GM18909 (cell line): ENCODE measurements around the gene GALP.
"Not testable (repeated sequence)": the region's sequence is repeated elsewhere in the genome, so short reads cannot be mapped to it uniquely, and the experiment has no call there.

Source experiments
- ATAC-seq: cut with Tn5 transposase; IDR thresholded peaks from one replicate; pipeline ENCODE4 v1.9.1; 2021; ENCODE audit warnings: mild to moderate bottlenecking; ENCODE audit not compliant: unreplicated experiment, poor library complexity

Gene GALP

DNA sequence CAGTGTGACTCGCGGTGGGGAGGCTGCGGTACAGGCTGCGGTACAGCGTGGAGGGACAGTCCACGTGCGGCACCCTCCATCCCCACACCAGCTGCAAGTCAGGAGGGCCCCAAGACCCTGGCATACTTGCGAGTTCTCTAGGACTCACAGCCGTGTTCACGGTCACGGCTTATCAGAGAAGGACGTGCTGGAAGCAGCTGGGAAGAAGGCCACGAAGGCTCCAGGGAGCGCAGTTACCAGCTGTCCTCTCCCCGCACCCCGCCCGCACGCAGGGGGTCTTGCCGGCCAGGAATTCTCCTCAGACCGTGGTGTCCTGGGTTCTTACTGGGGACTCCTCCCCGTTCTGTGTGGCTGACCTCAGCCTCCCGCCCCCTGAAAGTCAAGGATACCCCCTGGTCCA is 28.5 kb upstream of the GALP start:
- no peak for ATAC-seq

DNA sequence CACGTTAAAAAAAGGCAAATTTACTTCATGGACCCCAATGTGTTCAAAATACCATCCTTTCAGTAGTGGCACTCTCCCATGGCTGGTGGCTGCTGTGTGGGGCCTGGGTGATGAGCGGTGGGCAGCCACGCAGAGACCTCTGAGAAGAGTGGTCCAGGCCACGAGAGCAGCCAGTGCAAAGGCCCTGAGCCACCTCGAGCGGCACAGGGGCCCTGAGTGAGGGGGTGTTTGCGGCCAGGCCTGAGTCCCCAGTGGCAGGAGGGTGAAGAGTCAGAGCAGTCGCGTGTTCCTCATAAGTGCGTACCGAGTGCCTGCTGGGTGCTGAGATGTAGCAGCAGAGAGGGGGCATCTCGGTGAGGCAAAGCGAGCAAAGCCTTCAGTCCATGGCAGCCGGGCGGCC is 27.7 kb upstream of the GALP start:
- no peak for ATAC-seq

DNA sequence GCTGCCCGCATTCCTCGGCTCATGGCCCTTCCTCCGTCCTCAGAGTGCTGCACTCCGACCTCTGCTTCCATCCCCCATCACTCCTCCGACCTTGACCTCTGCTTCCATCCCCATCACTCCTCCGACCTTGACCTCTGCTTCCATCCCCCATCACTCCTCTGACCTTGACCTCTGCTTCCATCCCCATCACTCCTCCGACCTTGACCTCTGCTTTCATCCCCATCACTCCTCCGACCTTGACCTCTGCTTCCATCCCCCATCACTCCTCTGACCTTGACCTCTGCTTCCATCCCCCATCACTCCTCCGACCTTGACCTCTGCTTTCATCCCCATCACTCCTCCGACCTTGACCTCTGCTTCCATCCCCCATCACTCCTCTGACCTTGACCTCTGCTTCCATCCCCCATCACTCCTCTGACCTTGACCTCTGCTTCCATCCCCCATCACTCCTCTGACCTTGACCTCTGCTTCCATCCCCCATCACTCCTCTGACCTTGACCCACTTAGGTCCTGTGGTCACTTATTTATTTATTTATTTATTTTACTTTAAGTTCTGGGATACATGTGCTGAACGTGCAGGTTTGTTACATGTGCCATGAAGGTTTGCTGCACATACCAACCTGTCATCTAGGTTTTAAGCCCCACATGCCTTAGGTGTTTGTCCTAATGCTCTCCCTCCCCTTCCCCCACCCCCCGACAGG is 26.7 kb upstream of the GALP start:
- ATAC-seq, result not testable (repeated sequence)

DNA sequence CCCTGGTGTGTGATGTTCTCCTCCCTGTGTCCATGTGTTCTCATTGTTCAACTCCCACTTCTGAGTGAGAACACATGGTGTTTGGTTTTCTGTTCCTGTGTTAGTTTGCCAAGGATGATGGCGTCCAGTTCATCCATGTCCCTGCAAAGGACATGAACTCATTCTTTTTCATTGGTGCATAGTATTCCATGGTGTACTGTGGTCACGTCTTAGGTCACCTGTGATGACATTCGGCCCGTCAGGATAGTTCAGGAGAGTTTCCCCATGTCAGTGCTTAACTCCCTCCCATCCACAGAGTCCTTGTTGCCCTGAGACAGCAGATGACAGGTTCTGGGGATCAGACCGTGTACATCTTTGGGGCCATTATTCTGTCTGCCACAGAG is 26.2 kb upstream of the GALP start:
- ATAC-seq, result no peak

DNA sequence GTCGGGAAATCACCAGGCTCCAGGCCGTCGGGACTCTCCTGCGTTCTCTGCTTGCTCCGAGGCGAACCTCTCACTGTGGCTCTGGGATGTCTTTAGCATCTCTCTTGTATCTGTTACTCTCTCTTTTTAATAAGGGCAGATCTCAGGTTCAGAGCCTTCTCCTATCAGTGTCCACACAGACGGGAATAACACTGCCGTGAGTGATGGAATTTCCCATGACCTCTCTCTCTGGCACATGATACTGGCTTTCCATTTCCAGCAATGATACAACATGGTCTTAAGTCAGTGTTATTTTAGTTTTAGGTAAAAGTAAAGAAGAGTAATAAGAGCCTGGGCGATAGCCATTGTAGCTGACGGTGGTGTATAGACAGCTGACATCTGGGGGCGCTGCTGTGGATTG is 25.4 kb upstream of the GALP start:
- ATAC-seq, result no peak

DNA sequence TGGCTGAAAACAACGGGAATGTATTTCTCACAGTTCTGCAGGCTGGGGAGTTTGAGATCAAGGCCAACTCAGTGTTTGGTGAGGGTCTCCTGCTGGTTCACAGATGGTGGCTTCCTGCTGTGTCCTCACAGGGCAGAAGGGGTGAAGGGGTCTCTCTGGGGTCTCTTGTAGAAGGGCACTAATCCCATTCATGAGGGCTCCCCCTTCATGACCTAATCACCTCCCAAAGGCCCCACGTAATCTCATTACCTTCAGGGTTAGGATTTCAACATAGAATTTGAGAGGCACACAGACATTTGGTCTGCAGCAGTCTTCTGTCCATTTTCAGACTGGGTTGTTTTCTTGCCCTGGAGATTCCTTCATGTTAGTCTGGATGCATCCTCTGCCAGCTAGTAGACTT is 23.2 kb upstream of the GALP start:
- ATAC-seq, result no peak

DNA sequence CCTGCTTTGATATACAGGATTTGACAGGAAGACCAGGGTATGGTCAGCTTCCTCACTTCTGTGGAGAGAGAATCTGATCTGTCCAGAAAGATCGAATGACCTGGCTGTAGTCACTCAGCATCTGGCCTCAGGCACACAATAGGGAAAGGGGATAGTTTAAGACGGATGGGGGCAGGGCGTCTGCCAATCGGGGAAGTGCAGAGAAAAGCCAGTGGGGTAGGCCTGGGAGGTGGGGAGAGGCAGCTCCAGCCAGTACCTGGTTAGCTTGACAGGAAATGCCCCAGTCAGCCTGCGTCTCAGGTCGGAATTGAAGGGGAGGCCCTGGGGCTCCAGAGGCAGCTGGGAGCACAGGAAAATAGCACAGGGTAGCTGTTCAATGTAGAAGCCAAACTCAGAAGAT is 22.3 kb upstream of the GALP start:
- ATAC-seq, result no peak

DNA sequence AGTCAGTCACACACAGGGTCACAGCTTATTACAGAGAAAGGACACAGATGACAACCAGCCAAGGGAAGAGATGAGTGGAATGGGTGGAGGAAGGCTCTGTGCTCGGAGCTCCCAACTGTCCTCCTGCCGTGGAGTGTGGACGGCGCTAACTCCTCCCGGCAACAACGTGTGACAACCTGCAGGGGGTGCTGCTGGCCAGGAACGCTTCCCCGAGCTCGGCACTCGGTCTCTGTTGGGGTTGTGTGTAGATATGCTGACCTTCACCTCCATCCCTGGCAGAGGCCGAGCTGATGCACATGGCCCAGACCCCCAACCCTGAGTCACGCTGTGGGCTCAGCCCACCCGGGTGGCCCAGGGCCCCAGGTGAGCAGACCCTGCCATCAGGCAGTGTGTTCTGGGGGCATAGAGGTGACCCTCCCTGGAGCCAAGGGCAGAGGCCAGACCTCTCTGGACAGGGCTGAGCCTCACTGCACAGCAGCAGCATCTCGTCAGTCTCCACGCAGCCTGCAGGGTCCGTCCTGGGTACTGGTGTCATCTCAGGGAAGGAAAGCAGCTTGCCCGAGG is 20.6 kb upstream of the GALP start:
- ATAC-seq, result no peak

DNA sequence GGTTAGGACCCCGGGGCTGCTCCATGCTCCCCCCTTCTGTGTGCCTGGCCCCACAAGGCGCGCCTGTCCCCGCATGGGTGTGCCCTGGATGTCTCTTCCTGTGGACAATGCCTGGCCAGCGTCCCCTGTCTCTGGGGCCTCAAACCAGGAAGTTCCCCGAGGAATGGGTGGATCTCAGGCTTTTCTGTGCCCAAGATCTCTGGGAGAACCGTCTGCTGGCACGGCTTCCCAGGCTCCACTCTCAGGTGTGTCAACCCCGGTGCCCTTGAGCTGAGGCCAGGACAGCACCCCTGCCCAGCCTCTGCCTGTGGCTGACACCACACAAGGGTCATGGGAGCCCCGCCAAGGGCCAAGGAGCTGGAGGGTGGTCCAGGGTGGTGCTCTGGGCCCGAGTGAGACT is 19.0 kb upstream of the GALP start:
- ATAC-seq, result no peak

DNA sequence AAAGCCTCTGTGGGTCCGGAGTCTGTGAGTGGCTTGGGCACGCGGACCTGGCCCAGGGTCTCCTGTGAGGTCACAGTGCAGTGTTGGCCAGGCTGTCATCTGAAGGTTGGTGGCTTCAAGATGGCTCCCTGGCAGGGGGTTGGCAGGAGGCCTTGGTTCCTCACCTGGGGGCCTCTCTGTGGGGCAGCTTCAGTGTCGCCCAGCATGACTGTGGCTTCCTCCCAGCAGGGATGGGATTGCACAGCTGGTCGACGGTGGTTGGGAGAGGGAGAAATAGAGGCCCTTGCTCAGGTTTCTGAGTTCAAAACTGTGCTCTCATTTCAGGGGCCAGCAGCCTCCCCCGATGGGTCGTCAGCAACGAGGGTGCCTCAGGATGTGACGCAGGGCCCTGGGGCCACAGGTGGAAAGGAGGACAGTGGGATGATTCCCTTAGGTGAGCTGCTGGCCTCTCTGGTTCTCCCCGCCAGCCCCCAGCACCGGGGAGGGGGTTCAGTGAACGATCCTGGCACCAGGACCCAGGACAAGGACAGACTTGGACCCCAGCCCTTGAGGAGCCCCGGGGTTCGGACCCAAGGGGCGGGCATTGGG is 17.5 kb upstream of the GALP start:
- ATAC-seq, result no peak

DNA sequence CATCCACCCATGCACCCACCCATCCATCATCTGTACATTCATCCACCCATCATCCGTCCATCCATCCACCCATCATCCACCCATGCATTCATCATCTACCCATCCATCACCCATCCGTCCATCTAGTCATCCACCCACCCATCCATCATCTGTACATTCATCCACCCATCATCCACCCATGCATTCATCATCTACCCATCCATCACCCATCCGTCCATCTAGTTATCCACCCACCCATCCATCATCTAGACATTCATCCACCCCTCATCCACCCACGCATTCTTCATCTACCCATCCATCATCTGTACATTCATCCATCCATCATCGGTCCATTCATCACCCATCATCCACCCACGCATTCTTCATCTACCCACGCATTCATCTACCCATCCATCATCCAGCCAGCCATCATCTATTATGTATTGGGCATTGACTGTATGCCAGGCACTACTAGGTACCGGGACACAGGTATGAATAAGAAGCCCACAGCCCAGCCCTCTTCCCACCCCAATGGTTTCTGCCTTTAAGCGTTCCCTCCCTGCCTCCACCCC is 16.7 kb upstream of the GALP start:
- ATAC-seq, result no peak

DNA sequence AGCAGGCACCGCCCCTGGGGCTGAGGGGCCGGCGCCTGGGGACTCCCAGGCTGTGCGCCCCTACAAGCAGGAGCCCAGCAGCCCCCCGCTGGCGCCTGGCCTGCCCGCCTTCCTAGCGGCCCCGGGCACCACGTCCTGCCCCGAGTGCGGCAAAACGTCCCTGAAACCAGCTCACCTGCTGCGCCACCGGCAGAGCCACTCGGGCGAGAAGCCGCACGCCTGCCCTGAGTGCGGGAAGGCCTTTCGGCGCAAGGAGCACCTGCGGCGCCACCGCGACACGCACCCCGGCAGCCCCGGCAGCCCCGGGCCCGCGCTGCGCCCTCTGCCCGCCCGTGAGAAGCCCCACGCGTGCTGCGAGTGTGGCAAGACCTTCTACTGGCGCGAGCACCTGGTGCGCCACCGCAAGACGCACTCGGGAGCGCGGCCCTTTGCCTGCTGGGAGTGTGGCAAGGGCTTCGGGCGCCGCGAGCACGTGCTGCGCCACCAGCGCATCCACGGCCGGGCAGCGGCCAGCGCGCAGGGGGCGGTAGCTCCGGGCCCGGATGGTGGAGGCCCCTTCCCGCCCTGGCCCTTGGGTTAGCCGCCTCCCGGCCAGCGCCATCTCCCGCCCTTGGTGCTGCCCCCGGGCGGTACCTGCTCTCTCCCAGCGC is 16.1 kb upstream of the GALP start:
- ATAC-seq, result no peak

DNA sequence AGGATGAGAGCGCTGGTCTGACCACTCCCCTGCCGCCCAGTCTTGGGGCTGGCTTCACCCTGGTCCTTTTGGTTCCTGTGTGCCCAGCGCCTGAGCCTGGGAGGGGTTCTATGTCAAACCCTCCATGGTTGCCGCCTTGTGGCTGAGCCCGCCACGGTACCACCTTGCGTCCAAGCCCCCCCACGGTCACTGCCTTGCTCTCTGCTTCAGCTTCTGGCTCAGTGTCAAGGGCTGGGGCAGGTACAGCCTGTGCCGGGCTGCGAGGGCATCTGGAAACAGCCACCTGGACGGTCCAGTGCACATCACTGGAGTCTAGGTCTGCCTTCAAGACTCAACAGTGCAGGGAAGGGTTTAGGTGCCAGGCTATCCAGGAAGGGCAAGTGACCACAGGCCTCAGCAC is 14.3 kb upstream of the GALP start:
- no peak for ATAC-seq

DNA sequence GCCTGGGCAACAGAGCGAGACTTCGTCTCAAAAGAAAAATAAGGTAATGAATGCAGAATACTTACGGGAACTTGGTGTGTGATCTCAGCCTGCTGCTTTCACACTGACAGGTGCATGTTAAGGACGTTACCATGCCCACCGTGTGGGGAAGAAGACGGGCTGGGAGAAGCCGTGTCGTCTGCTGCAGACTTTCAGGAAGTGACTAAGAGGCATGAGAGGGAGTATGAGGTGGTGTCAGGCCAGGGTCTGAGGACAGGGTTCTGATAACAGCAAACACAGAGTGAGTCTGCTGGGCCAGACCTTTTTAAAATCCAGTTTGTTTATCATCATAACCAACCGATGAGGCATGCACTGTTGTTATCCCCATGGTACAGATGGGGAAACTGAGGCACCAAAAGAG is 13.6 kb upstream of the GALP start:
- no peak for ATAC-seq

DNA sequence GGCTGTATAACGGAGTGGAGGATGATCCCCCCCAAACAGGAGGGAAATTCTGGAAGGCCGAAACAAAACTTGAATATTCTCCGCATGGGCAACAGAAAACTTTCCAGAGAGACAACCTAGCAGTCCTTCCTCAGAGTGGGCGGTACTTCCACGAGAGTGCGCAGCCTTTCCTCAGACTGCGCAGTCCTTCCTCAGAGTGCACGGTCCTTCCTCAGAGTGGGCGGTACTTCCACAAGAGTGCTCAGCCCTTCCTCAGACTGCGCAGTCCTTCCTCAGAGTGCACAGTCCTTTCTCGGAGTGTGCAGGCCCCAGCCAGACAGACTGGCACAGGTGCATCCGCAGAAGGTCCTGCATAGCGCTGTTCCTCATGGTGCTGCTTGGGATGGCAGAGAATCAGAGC is 12.7 kb upstream of the GALP start:
- no peak for ATAC-seq

DNA sequence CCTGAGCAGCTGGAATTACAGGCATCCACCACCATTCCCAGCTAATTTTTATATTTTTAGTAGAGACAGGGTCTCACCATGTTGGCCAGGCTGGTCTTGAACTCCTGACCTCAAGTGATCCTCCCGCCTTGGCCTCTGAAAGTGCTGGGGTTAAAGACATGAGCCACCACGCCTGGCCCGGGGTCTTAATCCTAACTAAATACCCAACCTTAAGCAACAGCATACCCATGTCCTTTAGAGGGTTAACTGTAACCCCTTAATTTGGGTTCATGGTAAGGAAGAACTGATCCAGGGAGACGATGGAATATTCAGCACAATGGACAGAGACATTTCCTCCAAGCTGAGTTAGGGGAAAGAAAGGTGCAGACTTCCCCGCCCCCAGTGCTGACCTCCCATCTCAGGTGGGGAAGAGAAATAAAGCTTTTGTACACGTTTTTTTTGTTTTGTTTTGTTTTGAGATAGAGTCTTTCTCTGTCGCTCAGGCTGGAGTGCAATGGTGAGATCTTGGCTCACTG is 8.7 kb upstream of the GALP start:
- ATAC-seq, result no peak

DNA sequence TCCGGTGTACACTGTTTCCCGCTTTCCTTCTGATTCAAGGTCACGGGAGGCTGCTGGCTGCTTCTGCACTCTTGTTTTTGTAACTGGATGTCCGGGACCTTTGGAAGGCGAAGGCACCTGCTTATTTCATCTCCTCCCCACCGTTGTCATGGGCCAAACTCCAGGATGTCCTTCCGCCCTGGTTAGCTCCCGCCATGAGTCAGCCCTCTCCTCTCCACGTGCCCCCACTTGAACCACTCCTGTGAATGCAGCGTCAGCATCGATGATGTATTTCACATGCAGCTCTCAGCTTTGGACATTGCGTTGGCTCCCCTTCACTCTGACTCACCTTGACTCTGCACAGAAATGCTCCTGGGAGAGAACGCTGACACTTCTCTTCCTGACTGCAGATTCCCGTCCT is 5.5 kb upstream of the GALP start:
- ATAC-seq, result no peak

DNA sequence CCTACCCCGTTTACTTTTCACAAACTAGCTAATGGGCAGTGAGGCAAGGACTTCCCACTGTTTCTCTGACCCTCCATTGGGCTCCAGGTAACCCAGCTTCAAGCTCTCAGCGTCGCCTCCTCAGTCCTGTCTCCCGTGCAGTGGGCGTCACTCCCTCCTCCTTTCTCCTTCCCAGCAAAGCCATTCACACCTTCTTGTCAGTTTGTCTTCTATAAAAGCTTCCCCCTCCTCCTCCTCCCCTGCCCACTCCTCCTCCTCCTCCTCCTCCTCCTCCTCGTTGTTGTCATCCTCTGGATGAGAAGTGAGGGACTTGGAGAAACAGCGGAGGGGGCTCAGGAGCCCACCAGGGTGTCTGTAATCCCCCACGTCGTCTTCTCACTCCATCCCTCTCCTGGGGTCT is 1.7 kb upstream of the GALP start:
- ATAC-seq, result no peak

DNA sequence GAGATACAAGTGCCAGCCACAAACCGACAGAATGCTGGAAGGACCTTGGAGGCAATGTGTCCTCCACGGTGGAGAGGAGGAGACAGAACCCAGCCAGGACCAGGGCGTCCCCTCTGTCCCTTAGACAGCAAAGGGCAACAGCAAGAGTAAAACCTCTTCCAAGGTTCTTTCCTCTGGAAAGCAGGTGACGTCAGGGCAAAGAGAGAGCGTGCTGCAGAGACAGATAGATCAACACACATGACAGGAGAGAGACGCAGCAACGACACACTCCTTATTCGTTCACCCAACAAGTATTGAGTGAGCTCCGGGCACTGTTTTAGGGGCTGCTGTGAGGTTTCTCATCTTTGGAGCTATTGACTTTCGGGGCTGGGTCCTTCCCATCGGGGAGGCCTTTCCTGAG is 1.3 kb upstream of the GALP start:
- ATAC-seq, result no peak

DNA sequence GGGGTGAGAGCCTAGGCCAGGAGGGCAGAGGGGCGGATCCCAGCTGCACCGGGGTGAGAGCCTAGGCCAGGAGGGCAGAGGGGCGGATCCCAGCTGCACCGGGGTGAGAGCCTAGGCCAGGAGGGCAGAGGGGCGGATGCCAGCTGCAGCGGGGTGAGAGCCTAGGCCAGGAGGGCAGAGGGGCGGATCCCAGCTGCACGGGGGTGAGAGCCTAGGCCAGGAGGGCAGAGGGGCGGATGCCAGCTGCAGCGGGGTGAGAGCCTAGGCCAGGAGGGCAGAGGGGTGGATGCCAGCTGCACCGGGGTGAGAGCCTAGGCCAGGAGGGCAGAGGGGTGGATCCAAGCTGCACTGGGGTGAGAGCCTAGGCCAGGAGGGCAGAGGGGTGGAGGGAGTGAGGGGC is 502 bp downstream of the GALP start:
- ATAC-seq, result not testable (repeated sequence)

DNA sequence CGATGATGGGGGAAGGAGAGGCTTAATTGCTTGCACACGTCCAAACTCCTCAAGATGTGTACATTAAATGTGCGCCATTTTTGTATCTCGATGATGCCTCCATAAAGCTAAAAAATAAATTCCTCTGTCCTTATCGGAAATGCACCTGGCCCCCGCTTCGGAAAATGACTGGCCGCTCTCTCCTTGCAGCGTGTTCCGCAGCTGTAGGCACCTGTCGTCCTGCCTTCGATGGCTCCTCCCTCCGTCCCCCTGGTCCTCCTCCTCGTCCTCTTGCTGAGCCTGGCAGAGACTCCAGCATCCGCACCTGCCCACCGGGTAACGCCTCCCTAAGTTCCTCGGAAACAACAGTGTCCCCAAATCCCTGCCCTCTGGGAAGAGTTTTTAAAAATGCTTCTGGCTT is 1.1 kb downstream of the GALP start:
- no peak for ATAC-seq
